Sigmoid colon (tissue), 3 donors: ENCODE measurements around the gene CSTPP1.

Experiments
- POLR2A ChIP-seq, 2 donors: fragments of 450-650 bp; IDR thresholded peaks; one replicate each; pipeline ENCODE4 v1.6.1; 2016; ENCODE audit warnings: antibody characterized with exemption in 2 of 2, mild to moderate bottlenecking in 2 of 2, moderate library complexity in 2 of 2
- TF ChIP-seq, protein P1 (sequence below), 4 experiments: fragments of 450-650 bp in 3 of 4; fragments of 200-600 bp in 1 of 4; IDR thresholded peaks; one replicate each; pipeline ENCODE4 v1.5.1; 2016 to 2019; ENCODE audit warnings: antibody characterized with exemption in 4 of 4, mild to moderate bottlenecking in 3 of 4, moderate library complexity in 2 of 4

DNA sequence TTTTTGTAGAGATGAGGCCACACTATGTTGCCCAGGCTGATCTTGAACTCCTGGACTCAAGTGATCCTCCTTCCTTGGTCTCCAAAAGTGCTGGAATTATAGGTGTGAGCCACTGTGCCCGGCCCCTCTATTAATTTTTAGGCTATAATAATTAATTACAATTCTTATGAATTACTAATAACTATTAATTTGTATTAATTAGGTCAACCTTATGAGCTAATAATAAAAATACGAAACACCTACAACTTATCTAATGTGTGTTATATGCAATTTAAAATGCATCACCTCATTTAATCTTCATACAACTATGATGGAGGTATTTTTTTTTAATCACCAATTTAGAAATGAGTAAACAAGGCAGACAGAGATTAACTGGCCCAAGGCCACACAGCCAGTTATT, 44.5 kb upstream of the CSTPP1 start:
- TF ChIP-seq, protein P1, sequence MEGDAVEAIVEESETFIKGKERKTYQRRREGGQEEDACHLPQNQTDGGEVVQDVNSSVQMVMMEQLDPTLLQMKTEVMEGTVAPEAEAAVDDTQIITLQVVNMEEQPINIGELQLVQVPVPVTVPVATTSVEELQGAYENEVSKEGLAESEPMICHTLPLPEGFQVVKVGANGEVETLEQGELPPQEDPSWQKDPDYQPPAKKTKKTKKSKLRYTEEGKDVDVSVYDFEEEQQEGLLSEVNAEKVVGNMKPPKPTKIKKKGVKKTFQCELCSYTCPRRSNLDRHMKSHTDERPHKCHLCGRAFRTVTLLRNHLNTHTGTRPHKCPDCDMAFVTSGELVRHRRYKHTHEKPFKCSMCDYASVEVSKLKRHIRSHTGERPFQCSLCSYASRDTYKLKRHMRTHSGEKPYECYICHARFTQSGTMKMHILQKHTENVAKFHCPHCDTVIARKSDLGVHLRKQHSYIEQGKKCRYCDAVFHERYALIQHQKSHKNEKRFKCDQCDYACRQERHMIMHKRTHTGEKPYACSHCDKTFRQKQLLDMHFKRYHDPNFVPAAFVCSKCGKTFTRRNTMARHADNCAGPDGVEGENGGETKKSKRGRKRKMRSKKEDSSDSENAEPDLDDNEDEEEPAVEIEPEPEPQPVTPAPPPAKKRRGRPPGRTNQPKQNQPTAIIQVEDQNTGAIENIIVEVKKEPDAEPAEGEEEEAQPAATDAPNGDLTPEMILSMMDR (IDR thresholded peaks at IDR 0.05) = no peak
- no peak for TF ChIP-seq POLR2A (IDR thresholded peaks at IDR 0.05)
